BLaER1 treated with 17β-estradiol and CSF1 and Interleukin-3, amounts not matched to agents 10 nM and 100 nM (cell line): ENCODE results near the gene TTC12.

Experiments used
- H3K27ac ChIP-seq, 11 experiments: shearing (Covaris generic); formaldehyde crosslinking; 2 replicates each; pipeline ENCODE4 v1.8.1; 2022
- H3K27me3 ChIP-seq, 11 experiments: shearing (Covaris generic); formaldehyde crosslinking; 2 replicates each; pipeline ENCODE4 v1.8.1; 2022
- H3K36me3 ChIP-seq, 11 experiments: shearing (Covaris generic); formaldehyde crosslinking; 2 replicates each; pipeline ENCODE4 v1.8.1; 2022
- H3K4me1 ChIP-seq, 10 experiments: shearing (Covaris generic); formaldehyde crosslinking; 2 replicates each; pipeline ENCODE4 v1.8.1; 2022
- H3K4me2 ChIP-seq, 11 experiments: shearing (Covaris generic); formaldehyde crosslinking; 2 replicates each; pipeline ENCODE4 v1.8.1; 2022
- H3K4me3 ChIP-seq, 10 experiments: shearing (Covaris generic); formaldehyde crosslinking; 2 replicates each; pipeline ENCODE4 v1.8.1; 2022
- H3K9ac ChIP-seq, 11 experiments: shearing (Covaris generic); formaldehyde crosslinking; 2 replicates each; pipeline ENCODE4 v1.8.1; 2022
- H3K9me3 ChIP-seq, 11 experiments: shearing (Covaris generic); formaldehyde crosslinking; replicated peaks in 1 of 11; 2 replicates each; pipeline ENCODE4 v1.8.1; 2022
- H4K20me1 ChIP-seq, 11 experiments: shearing (Covaris generic); formaldehyde crosslinking; 2 replicates each; pipeline ENCODE4 v1.8.1; 2022
- Cebpa-rat ChIP-seq, 11 experiments: shearing (Covaris generic); IDR thresholded peaks; 2 replicates each; pipeline ENCODE4 v1.8.1; 2022

The TTC12 gene

GRCh38 chr11:113411536-113411935, 97.2 kb downstream of the TTC12 start:
- Histone ChIP-seq H3K9me3 (no peaks in the 10 kb centered on the region), H3K4me3 (no peak overlapping the region)

GRCh38 chr11:113412675-113413074, 98.3 kb downstream of the TTC12 start:
- peaks cover 0 to 7% (median 0%) of the 10 kb centered on the region in 10 experiments; a peak in 5 of 20 replicates for H3K4me1 ChIP-seq
- no peaks in the 10 kb centered on the region for H3K36me3 ChIP-seq
- no peak for TF ChIP-seq Cebpa-rat (IDR thresholded peaks at IDR 0.05)
- no peak overlapping the region for H3K4me2 ChIP-seq
- H3K9me3 ChIP-seq: no peaks in the 10 kb centered on the region
- no peak overlapping the region for H3K27ac ChIP-seq
- H3K4me3 ChIP-seq: no peak overlapping the region
- no peaks in the 10 kb centered on the region for H4K20me1 ChIP-seq
- H3K27me3 ChIP-seq: no peaks in the 10 kb centered on the region
- no peak overlapping the region for H3K9ac ChIP-seq

More at GRCh38 chr11:113411536-113411935, 97.2 kb downstream of the TTC12 start:
- Histone ChIP-seq H3K36me3 (no peaks in the 10 kb centered on the region), H3K27me3 (no peaks in the 10 kb centered on the region), H3K4me1 (peaks cover 0 to 7% (median 0%) of the 10 kb centered on the region in 10 experiments; a peak in 5 of 20 replicates), H3K4me2 (peak overlapping the region in 4 of 11 experiments; percentile 11 to 35 (median 21); a peak in 3 of 22 replicates), H3K9ac (no peak overlapping the region), H3K27ac (no peak overlapping the region), H4K20me1 (no peaks in the 10 kb centered on the region)
- TF ChIP-seq Cebpa-rat (IDR thresholded peaks at IDR 0.05): no peak

DNA sequence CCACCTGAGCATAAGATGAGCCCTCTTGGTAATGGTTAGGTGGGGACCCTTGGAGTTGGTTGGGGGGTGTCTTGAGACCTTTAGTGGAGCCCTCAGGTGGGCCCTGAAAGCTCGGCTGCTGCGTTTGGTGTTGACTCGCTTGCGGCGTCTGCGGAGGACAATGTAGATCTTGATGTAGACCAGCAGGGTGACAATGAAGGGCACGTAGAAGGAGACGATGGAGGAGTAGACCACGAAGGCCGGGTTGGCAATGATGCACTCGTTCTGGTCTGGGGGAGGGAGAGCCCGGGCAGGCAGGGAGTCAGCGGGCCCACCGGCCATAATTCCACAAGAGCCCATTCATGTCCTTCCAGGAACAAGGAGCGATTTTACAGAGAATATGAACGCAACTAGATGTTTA, 101.0 kb downstream of the TTC12 start:
- H3K4me3 ChIP-seq: no peak overlapping the region
- no peak overlapping the region for H3K9ac ChIP-seq
- no peaks in the 10 kb centered on the region for H3K9me3 ChIP-seq
- H3K36me3 ChIP-seq: no peaks in the 10 kb centered on the region
- peaks cover 0 to 25% (median 18%) of the 10 kb centered on the region in 10 experiments; a peak in 15 of 20 replicates for H3K4me1 ChIP-seq
- no peak overlapping the region for H3K27ac ChIP-seq
- no peaks in the 10 kb centered on the region for H4K20me1 ChIP-seq
- TF ChIP-seq Cebpa-rat (IDR thresholded peaks at IDR 0.05): no peak
- no peaks in the 10 kb centered on the region for H3K27me3 ChIP-seq
- no peak overlapping the region for H3K4me2 ChIP-seq
